Erythroblast (primary cell): ENCODE results near the gene EHMT1.

Experiments used
- DNase-seq, 2 experiments: peaks; one replicate each; lab custom pipeline; 2025; lab: John Stamatoyannopoulos, UW
- GATA1 ChIP-seq: IDR thresholded peaks from 2 replicates; pipeline ENCODE4 v1.6.1; 2011; ENCODE audit warnings: low read depth, mild to moderate bottlenecking, control low read depth, low read length, moderate library complexity
- POLR2A ChIP-seq: IDR thresholded peaks from 2 replicates; pipeline ENCODE4 v1.6.1; 2011; ENCODE audit warnings: mild to moderate bottlenecking, low read length

EHMT1 gene

DNA sequence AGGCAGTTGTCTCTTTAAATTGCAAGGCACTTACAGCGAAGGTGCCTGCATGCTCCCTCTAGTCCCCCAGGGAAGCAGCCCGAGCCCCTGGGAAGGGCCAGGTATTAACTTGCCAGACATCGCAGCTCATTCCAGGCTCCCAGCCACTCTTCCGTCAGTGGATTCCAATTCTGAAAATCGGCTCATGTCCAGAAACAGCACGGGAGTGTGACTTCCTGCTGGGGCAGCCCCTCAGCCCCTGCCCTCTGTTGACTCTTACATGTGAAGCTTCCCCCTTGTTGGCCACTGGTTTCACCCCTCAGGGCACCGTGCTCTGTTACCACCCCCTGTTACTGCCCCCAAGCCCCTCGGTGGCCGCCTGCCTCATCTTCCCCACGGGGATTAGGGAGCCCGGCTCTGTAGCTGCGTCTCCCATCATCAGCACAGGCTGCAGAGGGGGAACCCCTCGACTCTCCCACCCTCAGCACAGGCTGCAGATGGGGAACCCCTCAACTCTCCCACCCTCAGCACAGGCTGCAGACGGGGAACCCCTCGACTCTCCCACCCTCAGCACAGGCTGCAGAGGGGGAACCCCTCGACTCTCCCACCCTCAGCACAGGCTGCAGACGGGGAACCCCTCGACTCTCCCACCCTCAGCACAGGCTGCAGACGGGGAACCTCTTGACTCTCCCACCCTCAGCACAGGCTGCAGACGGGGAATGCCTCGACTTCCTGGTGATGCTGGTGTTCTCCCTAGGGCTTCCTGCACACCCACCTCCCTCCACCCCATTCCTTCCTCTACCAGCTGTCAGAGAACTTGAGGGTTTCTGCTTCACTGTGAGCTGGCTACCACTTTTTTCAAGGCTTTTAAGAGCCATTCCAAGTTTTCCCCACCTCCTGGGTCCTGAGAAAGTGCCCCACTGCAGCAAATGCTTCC lies 247.7 kb downstream of the EHMT1 start:
- no peak for DNase-seq
- no peak for TF ChIP-seq GATA1
- no peak for TF ChIP-seq POLR2A

GRCh38 chr9:137870432-137870831 lies 251.6 kb downstream of the EHMT1 start:
- TF ChIP-seq GATA1 = no peak
- no peak for TF ChIP-seq POLR2A
- DNase-seq = no peak

- TF ChIP-seq POLR2A = no peak
- TF ChIP-seq GATA1 = no peak
Measured at GRCh38 chr9:137872296-137872695, 253.5 kb downstream of the EHMT1 start.

DNA sequence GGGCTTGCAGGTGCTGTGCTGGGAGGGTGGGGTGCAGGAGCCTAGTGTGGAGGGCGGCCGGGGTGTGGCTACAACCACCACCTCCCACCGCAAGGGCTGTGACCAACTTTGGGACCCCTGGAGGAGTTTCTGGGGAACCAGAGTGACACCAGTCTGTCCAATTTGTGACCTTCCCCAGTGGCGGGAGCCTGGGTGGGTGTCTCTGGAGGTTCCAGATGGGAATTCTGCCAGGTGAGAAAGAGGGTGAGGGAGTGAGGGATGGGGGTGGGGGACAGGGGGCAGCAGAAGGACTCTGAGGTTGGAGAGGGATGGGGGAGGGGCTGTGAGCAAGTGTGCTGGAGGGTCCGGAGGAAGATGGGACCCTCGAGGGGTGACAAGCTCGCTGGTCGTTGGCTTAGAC lies 254.6 kb downstream of the EHMT1 start:
- DNase-seq = no peak
- TF ChIP-seq GATA1 (no peak), POLR2A (no peak)

More at GRCh38 chr9:137872296-137872695, 253.5 kb downstream of the EHMT1 start:
- no peak for DNase-seq

DNA sequence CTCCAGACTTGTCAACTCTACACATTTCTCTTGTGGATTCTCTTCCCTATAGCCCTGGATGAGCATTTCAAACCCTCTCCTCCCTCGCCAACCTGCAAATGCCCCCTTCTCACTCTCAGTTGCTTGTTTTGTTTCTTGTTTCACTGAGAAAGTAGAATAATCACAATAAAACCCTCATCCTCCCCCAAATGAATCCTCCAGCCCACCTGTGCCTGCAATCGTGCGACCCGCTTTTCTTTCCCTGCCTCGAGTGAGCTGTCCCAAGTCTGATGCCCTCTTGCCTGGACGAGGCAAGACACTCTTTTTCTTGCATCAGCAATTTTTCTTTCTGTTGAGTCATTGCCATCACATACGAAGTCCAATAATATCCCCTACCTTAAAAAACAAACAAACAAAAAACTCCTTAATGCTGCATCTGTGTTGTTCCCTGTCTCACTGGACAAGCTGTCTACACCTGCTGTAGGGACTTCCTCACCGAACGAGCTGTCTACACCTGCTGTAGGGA lies 255.1 kb downstream of the EHMT1 start:
- TF ChIP-seq GATA1 (no peak), POLR2A (no peak)

DNA sequence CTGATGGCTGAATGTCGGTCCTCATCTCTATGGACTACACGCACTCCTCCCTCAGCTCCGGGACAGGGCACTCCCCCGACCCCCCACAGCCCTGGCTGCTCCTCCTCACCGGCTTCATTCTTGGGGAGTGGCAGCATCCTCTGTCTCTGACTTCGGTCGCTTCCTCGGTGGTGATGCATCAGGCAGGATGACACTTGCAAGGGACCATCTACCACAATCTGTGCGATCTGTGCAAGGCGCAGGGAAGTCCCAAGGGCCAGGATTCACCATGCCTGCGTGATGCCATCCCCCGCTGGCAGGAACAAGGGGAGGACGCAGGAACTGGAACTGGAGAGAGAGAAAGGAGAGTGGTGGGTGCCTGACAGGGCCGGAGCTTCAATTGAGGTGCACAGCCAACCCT lies 256.5 kb downstream of the EHMT1 start:
- DNase-seq = no peak
- TF ChIP-seq POLR2A (no peak), GATA1 (no peak)

More for the DNA sequence above, 255.1 kb downstream of the EHMT1 start:
- peak in 1 of 2 experiments; percentile 33 for DNase-seq

DNA sequence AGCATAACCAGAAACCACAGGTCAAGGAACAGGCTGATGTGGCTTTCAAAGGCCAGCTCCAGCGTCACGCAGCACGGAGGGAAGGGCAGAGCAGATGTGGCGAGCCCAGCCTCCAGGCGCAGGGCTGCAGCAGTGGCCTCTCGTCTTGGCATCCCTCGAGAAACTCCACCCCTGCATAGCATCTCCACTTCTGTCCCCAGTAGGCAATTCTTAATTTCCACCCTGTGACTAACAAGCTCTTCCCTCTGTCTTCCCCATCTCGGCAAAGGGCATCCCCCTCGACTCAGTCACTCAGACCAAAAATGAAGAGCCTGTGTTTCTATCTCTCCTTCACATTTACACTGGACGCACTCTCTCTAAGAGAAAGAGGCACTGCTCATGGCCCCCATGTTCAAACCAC lies 257.0 kb downstream of the EHMT1 start:
- TF ChIP-seq POLR2A (no peak), GATA1 (no peak)
- DNase-seq = no peak

DNA sequence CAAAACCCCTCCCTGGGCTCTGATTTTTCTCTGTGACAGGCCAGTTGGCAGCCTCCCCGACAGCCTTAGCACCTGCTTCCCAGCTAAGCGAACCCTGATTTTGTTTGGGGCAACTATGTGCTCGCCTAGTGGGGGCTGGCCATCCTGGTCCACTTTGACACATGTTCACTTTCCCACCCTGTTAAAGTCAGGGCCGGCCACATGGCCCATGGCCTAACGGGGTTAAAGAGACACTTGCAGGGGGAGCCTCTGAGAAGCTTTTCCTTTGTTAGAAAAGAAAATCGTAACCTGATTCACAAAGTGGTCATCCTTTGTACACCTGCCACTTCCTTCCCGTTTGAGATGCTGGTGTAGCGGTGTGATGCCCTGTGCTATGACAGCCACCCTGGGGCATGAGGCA lies 257.5 kb downstream of the EHMT1 start:
- TF ChIP-seq GATA1 = no peak
- TF ChIP-seq POLR2A = no peak
- no peak for DNase-seq

DNA sequence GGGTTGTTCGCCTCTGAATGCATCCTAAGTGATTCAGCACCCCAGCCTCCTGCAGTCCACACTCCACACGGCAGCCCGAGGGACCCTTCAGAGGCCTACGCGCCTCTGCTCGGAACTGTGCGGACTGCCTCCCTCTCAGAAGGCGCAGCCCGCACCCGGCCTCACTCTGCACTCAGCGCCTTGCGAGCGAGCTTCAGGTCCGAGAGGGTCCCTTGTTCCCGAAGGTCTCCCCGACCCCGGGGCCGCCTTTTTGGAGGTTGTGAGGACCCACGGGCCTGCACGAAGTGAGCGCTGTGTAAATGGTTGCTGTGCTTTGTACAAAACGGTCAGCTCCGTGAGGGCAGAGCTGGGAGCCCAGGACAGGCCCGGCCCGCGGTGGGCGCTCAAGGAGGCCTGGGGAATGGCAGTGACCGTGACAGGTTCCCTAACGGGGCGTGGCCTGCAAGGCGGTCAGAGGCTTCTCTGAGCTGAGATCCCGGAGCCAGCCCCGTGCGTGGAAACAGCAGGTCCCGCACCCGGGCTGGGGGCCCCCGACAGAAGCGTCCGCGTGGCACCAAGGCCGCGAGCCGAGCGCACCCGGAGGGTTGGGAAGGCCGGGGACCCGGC lies 258.1 kb downstream of the EHMT1 start:
- no peak for TF ChIP-seq GATA1
- DNase-seq = no peak

DNA sequence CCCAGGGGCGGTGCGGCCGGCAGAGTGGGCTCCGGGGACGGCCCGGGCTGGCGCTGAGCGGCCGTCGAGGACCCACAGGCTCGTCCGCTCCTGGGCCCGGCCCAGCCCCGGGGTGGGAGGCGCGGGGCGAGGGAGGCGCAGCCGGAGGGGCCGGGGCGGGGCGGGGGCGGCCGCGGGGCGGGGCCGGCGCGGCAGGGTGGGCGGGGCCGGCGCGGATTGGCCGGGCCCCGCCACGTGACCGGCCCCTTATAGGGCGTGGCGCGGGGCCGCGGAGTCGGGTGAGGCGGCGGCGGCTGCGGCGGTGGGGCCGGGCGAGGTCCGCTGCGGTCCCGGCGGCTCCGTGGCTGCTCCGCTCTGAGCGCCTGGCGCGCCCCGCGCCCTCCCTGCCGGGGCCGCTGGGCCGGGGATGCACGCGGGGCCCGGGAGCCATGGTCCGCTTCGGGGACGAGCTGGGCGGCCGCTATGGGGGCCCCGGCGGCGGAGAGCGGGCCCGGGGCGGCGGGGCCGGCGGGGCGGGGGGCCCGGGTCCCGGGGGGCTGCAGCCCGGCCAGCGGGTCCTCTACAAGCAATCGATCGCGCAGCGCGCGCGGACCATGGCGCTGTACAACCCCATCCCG lies 258.8 kb downstream of the EHMT1 start, which contains the start of gene CACNA1B:
CACNA1B (plus strand) TSS at position 277 of the 617 bp plus-strand sequence; CDS start at position 429, 152 bp downstream.
- DNase-seq = peak; percentile 21 to 48

- peak; percentile 46 to 49 for DNase-seq
- TF ChIP-seq POLR2A (no peak), GATA1 (no peak)
Measured at GRCh38 chr9:137878146-137878941, 259.5 kb downstream of the EHMT1 start.

DNA sequence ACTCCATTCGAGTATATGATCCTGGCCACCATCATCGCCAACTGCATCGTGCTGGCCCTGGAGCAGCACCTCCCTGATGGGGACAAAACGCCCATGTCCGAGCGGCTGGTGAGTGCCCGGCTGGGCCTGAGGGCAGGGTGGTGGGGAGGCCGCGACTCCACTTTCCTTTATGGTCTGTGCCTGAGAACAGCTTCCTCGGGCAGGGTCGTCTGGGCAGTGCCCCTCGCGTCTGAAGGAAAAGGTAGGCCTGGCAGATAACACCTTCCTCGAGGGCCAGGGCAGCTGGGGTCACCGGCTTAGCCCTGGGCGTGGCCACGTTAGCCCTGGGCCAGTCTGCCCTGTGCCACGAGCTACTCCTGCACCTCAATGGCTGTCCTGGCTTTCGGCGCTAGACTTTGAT lies 260.2 kb downstream of the EHMT1 start:
- DNase-seq = no peak
- no peak for TF ChIP-seq POLR2A
- no peak for TF ChIP-seq GATA1

- no peak for TF ChIP-seq GATA1
- no peak for TF ChIP-seq POLR2A
- no peak for DNase-seq
Measured at GRCh38 chr9:137879566-137880150, 260.9 kb downstream of the EHMT1 start.
